Endodermal cell (in vitro differentiated cells): ENCODE measurements around the gene ALOXE3. TPM values are rescaled to one million over a fixed set of nuclear protein-coding genes. Genes with fewer than 3 reads are reported as not detected.

ENCODE experiments used
- DNase-seq: peaks from one replicate; pipeline ENCODE4 v3.0.0-alpha.2; 2017
- H3K27ac ChIP-seq: 2 replicates; pipeline ENCODE4 v1.5.1; 2013; ENCODE audit warnings: mild to moderate bottlenecking, low read depth, low read length, moderate library complexity
- H3K27me3 ChIP-seq: 2 replicates; pipeline ENCODE4 v1.6.1; 2013; ENCODE audit warnings: mild to moderate bottlenecking, low read length, moderate library complexity; ENCODE audit not compliant: insufficient read depth, control insufficient read depth, poor library complexity, severe bottlenecking
- H3K36me3 ChIP-seq: 2 replicates; pipeline ENCODE4 v1.7.0; 2013; ENCODE audit warnings: mild to moderate bottlenecking, low read length, moderate library complexity; ENCODE audit not compliant: control insufficient read depth, insufficient read depth
- H3K4me1 ChIP-seq: one replicate; pipeline ENCODE4 v1.7.0; 2013; ENCODE audit warnings: low read length; ENCODE audit not compliant: control insufficient read depth, insufficient read depth
- H3K4me3 ChIP-seq: 2 replicates; pipeline ENCODE4 v1.5.1; 2013; ENCODE audit warnings: mild to moderate bottlenecking, low read length, moderate library complexity
- H3K9ac ChIP-seq: 2 replicates; pipeline ENCODE4 v1.6.1; 2013; ENCODE audit warnings: mild to moderate bottlenecking, low read length, moderate library complexity; ENCODE audit not compliant: poor library complexity, severe bottlenecking; ENCODE audit errors: extremely low read depth
- H3K9me3 ChIP-seq: 2 replicates; pipeline ENCODE4 v1.6.1; 2013; ENCODE audit warnings: mild to moderate bottlenecking, low read length, moderate library complexity; ENCODE audit not compliant: control insufficient read depth
- H3K27ac Mint-ChIP-seq: 2 replicates; pipeline ENCODE4 v1.8.0; 2020; ENCODE audit warnings: mixed read lengths
- H3K27me3 Mint-ChIP-seq: 2 replicates; pipeline ENCODE4 v1.8.0; 2021; ENCODE audit warnings: mild to moderate bottlenecking, mixed read lengths; ENCODE audit not compliant: insufficient read depth
- H3K36me3 Mint-ChIP-seq: 2 replicates; pipeline ENCODE4 v1.8.0; 2020; ENCODE audit warnings: low read depth, mixed read lengths
- H3K4me1 Mint-ChIP-seq: 2 replicates; pipeline ENCODE4 v1.8.0; 2020; ENCODE audit warnings: mixed read lengths
- H3K4me3 Mint-ChIP-seq: 2 replicates; pipeline ENCODE4 v1.8.0; 2020; ENCODE audit warnings: mild to moderate bottlenecking, moderate library complexity, mixed read lengths
- H3K9me3 Mint-ChIP-seq: 2 replicates; pipeline ENCODE4 v1.8.0; 2020; ENCODE audit warnings: mild to moderate bottlenecking, mixed read lengths
- CTCF ChIP-seq: fragments of 200-600 bp; sonication (generic); conservative IDR thresholded peaks from 2 replicates; pipeline ENCODE4 v1.5.0; 2021; ENCODE audit warnings: antibody characterized with exemption, mild to moderate bottlenecking
- WGBS, 2 experiments: methylation state at CpG; one replicate each; pipeline versions ENCODE4 v1.1.5 to v1.1.7; 2013; ENCODE audit warnings: missing lambda C conversion rate in 2 of 2, mixed read lengths in 1 of 2; ENCODE audit not compliant: insufficient coverage in 1 of 2, insufficient read length in 1 of 2; 5-methylcytosine and 5-hydroxymethylcytosine counted together
- total RNA-seq, 2 donors: library from RNA; stranded (reverse); fragmentation: NEBNext Ultra II Directional in 1 of 2; extraction: Animal tissue kit (Norgen Biotek cat#: 25700) in 1 of 2; gene quantifications; 2 replicates in 1 of 2; 3 replicates in 1 of 2; pipeline ENCODE4 v1.2.1, GENCODE V29; 2021

The ALOXE3 gene
- total RNA-seq, 2 donors from 2014 or later, result 0.13 to 0.49 TPM

GRCh38 chr17:8160224-8160577 lies 41.9 kb upstream of the ALOXE3 start:
- Histone ChIP-seq H3K4me3 (no peak overlapping the region), H3K36me3 (peaks cover 27% of the 10 kb centered on the region), H3K4me1 (peaks cover 21% of the 10 kb centered on the region), H3K9ac (no peak overlapping the region), H3K27me3 (no peaks in the 10 kb centered on the region), H3K9me3 (no peaks in the 10 kb centered on the region), H3K27ac (no peak overlapping the region)
- DNase-seq, result peak; percentile 36
- H3K27ac Mint-ChIP-seq, result no peak overlapping the region
- peak overlapping the region; percentile 77 for H3K4me3 Mint-ChIP-seq
- H3K9me3 Mint-ChIP-seq, result no peaks in the 10 kb centered on the region
- H3K27me3 Mint-ChIP-seq, result no peaks in the 10 kb centered on the region
- peaks cover 31% of the 10 kb centered on the region for H3K36me3 Mint-ChIP-seq
- H3K4me1 Mint-ChIP-seq, result peaks cover 34% of the 10 kb centered on the region
- TF ChIP-seq CTCF, result no peak
- WGBS, 2 experiments, result 84 to 100% methylated on average over 2 to 4 of the region's 4 CpGs

GRCh38 chr17:8159459-8160223 lies 41.3 kb upstream of the ALOXE3 start:
- Histone ChIP-seq H3K36me3 (peaks cover 27% of the 10 kb centered on the region), H3K4me3 (no peak overlapping the region), H3K9me3 (no peaks in the 10 kb centered on the region), H3K4me1 (peaks cover 19% of the 10 kb centered on the region), H3K9ac (no peak overlapping the region), H3K27ac (no peak overlapping the region), H3K27me3 (no peaks in the 10 kb centered on the region)
- peaks cover 31% of the 10 kb centered on the region for H3K36me3 Mint-ChIP-seq
- peaks cover 29% of the 10 kb centered on the region for H3K4me1 Mint-ChIP-seq
- no peaks in the 10 kb centered on the region for H3K9me3 Mint-ChIP-seq
- H3K27me3 Mint-ChIP-seq, result no peaks in the 10 kb centered on the region
- H3K4me3 Mint-ChIP-seq, result peak overlapping the region; percentile 77
- no peak for TF ChIP-seq CTCF
- WGBS, 2 experiments, result 85 to 96% methylated on average over 3 of the region's 4 CpGs
- no peak overlapping the region for H3K27ac Mint-ChIP-seq
- DNase-seq, result no peak

GRCh38 chr17:8159032-8159400 lies 40.7 kb upstream of the ALOXE3 start:
- H3K4me1 ChIP-seq, result peaks cover 15% of the 10 kb centered on the region
- TF ChIP-seq CTCF, result no peak
- H3K9me3 ChIP-seq, result no peaks in the 10 kb centered on the region
- no peak overlapping the region for H3K4me3 Mint-ChIP-seq
- WGBS, 2 experiments, result 64 to 75% methylated on average over 2 of the region's 3 CpGs
- no peak overlapping the region for H3K9ac ChIP-seq
- no peaks in the 10 kb centered on the region for H3K27me3 ChIP-seq
- H3K4me1 Mint-ChIP-seq, result peaks cover 22% of the 10 kb centered on the region
- H3K27ac ChIP-seq, result no peak overlapping the region
- peaks cover 31% of the 10 kb centered on the region for H3K36me3 Mint-ChIP-seq
- peaks cover 27% of the 10 kb centered on the region for H3K36me3 ChIP-seq
- no peak for DNase-seq
- no peak overlapping the region for H3K4me3 ChIP-seq
- H3K9me3 Mint-ChIP-seq, result no peaks in the 10 kb centered on the region
- H3K27ac Mint-ChIP-seq, result no peak overlapping the region
- no peaks in the 10 kb centered on the region for H3K27me3 Mint-ChIP-seq
